GM19467 (cell line): ENCODE measurements around the gene FPGS.
"Not testable (repeated sequence)": the region's sequence is repeated elsewhere in the genome, so short reads cannot be mapped to it uniquely, and the experiment has no call there.

Experiments used
- ATAC-seq: cut with Tn5 transposase; IDR thresholded peaks from one replicate; pipeline ENCODE4 v1.9.1; 2021; ENCODE audit warnings: mild to moderate bottlenecking, moderate library complexity; ENCODE audit not compliant: unreplicated experiment

Gene FPGS

DNA sequence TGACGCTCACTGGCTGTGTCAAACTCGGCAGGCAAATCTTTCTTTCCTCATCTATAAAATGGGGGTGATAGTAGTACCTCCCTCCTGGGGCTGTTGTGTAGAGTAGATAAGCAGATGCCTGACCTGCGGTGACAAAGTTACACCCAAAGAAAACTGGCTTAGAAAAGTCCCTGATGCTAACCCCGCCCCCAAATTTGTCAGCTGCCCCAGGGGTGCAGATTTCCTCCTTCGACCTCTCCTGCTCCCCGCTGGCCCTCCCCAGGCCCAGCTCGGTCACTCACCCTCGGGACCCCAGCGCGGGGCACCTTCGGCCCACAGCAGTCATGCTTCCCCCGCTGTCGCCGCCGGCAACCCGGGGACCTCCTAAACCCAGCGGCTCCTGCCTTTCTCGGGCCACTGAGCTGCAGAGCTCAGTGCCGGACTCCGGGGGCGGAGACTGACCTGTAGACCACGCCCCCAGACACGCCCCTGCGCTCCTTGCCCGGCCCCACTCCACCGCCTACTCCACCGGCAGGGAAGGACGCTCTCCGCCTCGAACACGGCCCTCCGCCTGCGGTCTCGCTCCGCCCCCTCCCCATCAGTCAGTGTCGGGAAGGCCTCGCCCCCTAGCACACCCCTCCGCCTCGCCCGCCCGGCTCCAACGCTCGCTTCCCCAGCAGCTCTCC lies 31.6 kb upstream of the FPGS start:
- ATAC-seq, result peak; percentile 82

DNA sequence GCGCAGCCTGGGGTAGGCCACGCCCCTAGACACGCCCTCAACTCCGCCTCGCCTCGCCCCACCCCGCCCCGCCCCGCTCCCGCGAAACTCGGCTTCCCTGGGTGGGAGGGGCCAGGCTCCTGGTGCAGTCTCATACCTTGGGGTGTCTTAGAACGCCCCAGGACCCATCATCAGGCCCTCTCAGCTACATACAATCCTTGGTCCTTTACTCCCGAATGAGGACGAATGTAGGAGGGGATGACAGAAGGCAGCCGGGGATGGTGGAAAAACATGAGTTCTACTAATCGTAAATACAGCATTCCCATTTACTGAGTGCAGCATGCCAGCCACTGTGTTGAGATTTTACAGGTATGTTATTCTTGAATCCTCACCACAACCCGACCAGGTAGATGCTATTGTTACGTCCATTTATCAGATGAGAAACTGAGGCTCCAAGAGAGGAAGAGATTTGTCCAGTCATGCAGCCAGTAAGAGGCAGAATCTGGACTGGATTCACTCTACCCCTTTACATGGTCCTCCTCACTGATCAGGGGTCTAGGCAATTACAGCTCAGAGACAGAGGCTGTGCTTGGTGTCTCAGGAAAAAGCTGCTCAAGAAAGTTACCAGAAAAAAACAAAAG lies 31.0 kb upstream of the FPGS start:
- ATAC-seq, result no peak

DNA sequence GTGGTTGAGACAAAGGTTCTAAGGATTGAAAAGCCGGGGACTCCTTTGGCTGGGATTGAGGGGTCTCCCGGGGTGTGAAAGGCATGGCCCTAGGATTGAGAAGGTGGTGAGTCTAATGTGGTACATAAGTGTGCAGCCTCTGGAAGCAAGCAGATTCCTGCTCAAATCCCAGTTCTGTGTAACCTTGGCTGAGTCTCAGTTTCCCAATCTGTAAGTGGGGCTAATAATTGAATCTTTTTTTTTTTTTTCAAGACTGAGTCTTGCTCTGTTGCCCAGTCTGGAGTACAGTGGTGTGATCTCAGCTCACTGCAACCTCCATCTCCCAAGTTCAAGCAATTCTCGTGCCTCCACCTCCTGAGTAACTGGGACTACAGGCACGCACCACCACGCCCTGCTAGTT lies 30.1 kb upstream of the FPGS start:
- ATAC-seq, result no peak

DNA sequence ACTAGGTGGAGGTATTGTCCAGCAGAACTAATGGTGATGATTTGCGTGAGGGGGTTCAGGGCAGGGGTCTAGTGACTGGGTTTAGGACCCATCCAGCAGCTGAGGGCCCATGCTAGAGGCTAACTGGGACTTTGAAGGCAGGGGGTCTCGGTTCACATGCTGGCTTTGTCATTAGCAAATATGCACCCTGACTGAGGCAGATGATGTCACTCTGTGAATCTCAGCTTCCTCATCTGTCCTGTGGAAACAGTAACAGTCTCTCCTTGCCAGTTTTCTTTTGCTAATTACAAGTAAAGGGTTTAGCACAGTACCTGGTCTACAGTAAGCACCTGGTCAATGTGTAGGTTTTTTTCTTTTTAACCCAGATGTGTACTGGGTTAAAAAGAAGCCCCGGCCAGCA lies 29.4 kb upstream of the FPGS start:
- no peak for ATAC-seq

DNA sequence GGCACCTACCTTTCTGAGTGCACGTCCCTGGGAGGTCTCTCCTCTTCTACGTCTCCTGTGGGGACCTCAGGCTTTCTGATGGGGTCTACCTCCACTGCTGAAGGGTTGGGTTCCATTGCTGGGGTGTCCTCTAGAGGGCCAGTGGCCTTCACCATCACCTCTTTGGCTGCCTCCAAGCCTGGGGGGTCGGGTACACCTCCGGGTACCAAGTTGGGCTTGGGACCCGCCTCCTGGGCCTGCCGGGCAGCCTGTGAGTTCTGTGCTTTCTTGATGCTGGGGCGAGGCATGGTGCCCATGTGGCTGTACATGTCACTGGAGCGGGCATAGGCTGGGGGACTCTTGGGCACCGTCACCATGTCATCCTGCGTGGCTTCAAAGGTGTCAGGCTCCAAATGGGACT lies 28.7 kb upstream of the FPGS start:
- no peak for ATAC-seq

DNA sequence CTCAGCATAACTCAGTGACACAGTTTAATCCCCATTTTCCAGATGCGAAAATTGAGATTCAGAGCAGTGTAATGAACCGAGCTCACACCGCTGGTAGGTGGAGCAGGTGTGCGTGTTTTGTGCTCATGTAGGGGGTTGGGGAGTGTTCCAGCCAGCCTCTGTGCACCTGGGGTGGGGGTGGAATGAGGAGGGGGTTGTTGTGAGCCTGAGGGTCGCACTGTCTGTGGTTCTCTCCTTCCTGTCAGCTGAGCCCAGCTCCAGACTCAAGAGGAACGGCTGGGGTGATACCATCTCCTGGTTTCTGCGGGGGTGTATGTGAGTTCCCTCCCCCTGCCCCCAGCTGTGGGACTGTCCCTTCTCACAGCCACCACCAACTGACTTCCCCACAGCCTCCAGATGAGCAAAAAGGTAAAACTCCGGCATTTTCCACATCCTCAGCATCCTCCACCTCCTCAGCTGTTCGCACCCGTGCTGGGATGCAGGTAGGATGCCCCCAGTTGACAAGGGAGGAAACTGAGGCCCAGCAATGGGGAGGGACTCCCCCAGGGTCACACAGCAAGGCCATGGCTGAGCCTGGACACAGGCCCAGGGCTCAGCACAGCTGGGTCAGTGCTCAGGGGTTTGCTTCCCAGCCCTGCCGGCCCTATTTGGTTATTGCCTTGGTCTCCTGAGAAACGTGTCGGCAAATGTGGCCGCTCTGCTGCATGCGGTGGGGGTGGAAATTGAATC lies 26.3 kb upstream of the FPGS start:
- no peak for ATAC-seq

DNA sequence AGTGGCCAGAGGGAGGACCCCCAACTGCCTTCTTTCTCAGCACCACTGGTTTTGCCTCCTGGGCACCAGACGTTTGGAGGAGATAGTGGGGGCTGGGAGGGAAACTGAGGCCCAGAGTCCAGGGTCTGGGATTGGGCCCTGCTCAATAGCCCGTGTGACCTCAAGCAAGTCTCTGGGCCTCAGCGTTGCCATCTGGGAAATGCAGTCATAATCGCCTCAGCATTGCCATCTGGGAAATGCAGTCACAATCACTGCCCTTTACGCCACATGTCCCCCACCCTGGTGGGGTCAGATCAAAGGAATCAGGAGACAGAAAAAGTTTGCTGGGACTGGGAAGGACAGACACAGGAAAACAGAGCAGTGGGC lies 25.8 kb upstream of the FPGS start:
- ATAC-seq, result no peak

DNA sequence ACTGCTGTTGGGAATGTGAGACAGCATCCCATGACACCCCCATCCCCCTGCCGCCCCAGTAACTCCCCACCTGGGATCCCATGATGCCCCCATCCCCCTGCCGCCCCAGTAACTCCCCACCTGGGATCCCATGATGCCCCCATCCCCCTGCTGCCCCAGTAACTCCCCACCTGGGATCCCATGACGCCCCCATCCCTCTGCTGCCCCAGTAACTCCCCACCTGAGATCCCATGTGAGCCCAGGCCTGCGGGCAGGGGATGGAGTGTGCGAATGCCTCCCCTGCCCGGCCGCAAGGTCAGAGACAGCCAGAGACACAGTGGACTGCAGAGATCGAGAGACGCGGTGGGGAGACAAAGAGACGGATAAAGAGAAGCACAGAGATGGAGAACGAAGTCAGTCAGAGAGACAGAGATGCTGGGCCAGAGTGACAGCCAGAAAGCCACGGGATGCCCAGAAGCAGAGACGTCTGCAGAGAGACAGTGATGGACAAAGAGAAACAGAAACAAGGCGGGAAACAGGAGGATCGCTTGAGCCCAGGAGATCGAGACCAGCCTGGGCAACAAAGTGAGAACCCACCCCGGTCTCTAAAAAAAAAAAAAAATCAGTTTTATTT lies 25.2 kb upstream of the FPGS start:
- ATAC-seq, result no peak

DNA sequence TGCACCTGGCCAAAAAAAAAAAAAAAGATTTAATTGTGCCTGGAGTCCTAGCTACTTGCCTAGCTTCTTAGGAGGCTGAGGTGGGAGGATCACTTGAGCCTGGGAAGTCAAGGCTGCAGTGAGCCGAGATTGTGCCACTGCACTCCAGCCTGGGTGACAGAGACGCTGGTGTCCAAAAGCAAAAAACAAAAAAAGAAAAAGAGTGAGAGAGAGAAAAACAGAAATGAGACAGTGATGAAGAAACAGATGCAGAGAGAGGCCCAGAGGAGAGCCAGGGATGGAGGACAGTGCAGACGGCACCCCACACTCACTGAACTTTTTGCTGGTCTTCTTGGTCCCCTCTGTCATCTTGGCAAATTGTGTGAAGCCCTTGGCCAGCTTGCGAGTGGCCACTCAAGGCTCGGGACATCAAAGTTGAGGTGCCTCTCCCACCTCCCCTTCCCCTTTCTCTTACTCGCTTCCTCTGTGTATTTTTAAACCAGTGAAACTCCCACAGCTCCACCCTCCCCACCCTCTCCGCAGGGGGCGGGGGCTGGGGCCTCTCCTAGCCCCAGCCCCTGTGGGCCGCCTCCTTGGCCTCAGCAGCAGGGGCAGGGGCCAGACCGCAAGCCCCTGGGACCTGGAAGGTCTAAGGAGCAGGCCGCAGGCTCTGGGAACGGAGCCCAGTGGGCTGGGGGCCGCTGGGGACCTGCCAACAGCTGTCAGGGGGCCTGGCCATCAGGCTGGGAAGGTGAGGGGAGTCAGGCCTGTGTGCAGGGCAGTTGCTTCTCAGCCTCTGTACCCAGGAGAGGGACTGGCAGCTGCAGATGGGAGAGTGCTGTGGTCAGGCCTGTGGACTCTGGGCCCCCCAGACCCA lies 24.2 kb upstream of the FPGS start, which contains the start of gene SH2D3C:
Gene SH2D3C (minus strand): TSS at position 387 of the 856 bp plus-strand sequence. CDS start 39 bp downstream, at position 348.
- no peak for ATAC-seq

DNA sequence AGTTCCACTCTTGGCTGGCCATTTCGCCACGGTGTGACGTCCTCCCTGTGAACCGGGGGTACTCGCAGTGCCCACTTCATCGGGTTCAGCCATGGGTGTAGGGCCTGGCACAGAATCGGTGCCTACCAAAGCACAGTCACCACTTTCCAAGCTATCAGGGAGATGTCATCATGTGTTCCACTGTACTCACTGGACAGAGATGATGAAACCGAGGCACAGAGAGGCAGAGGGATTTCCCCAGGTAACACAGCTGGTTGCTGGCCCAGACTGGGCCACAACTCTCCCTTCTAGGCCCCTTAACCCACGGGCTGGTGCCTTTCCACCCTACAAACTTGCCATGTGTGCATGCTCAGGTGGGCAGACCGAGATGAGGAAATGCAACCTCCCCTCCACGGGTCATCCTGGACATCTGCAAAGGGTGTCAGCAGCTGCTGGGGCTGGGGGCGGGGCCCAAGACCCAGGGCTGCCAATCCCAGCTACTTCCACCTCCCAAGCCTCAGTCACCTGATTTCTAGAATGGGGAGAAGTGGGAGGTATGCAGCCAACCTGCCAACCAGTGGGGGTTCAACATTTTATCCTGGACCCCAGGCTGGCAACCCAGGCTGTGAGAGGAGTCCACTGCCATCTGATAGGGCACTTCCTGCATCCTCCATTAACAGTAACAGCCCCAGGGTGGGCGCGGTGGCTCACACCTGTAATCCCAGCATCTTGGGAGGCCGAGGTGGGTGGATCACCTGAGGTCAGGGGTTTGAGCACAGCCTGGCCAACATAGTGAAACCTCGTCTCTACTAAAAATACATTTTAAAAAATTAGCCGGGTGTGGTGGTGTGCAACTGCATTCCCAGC lies 23.3 kb upstream of the FPGS start:
- no peak for ATAC-seq

DNA sequence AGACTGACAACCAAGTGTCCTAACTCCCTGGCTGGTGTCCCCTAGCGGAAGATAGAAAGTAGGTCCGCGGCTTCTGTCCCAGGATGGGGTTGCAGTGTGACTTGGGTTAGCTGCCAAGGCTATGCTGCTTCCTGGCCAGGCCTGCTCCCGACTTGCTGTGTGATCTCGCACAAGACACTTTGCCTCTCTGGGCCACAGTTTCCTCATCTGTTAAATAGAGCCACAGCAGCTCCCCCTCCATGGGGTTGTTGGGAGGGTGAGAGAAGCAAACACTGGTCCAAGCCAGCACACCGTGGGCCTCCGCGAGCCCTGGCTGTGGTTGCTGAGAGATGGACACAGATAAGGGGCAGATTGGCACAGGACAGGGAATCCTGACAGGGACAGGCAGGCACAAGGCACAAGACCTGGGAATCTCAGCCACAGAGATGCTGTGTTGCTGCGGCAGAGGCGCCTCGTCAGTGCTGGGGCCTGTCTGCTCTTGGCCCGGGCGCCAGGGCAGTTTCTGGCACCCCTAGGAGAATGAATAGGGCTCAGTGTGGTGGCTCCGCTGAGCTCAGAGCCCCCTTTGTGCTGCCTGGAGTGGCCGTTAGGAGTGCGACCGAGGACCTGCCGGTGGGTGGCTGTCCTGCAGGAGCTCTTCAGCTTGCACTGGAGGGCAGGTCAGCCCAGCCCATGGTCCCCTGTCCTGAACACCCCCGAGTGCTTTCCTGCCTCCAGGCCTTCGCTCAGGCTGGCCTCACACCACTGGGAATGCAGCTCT lies 22.4 kb upstream of the FPGS start:
- no peak for ATAC-seq

DNA sequence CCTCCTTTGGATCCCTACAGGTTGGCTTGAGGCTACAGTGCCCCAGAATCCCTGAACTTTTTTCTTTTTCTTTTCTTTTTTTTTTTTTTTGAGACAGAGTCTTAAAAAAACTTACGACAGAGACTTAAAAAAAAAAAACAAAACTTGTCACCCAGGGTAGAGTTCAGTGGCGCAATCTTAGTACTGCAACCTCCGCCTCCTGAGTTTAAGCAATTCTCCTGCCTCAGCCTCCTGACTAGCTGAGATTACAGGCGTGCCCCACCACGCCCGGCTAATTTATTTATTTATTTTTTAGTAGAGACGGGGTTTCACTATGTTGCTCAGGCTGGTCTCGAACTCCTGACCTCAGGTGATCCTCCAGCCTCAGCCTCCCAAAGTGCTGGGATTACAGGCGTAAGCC lies 21.8 kb upstream of the FPGS start:
- ATAC-seq, result not testable (repeated sequence)

DNA sequence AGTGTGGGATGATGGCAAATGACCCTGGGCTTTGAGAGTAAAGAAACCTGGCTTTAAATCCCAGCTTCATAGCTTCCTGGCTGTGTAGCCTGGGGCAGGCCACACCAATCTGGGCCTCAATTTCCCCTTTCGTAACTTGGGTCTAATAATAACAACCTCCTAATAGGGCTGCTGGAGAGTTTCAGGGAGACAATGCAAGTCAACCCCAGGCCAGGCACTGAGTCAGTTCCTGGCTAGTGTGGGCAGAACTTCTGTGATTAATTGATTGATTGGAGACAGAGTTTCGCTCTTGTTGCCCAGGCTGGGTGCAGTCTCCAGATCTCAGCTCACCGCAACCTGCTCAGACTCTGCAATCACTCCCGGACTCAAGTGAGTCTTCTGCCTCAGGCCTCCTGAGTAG lies 20.9 kb upstream of the FPGS start:
- no peak for ATAC-seq

DNA sequence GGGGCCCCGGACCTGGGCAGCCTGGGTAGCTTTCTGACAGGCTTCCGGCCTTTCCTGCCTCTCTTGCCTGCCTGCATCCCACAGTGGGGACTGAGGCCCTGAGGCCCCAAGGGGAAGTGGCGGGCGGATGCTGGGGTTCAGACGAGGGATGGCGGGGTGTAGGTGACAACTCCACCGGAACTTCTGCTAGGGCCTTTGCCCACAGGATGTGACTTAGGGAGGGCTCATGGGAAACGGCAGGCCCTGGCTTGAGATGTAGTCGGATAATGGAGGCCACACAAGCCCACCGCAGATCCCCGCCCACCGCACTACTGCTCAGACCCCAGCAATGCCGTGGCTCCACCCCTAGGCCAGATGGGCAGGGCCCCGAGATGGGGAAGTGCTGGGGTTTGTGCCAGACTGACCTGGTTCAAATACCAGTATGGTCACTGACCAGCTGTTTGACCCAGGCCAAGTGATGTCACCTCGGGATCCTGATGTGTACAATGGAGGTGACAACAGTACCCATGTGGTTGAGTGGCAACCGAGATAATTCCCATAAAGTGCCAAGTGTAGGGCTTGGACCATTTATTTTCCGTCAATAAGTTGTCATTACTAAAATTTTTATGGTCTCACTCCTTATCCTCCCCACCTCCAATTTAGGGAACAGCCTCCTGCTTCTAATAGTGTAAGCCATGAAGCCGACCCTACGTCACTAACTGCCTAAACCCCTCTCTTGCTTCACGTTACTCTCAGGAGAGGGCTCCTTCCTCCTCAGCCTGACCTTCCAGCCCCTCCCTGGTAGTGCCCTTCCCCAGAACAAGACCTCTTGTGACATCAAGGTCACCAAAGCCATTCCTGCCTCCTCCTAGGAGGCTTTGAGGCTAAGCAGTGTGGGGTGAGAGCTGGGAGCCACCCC lies 19.3 kb upstream of the FPGS start:
- ATAC-seq, result no peak

DNA sequence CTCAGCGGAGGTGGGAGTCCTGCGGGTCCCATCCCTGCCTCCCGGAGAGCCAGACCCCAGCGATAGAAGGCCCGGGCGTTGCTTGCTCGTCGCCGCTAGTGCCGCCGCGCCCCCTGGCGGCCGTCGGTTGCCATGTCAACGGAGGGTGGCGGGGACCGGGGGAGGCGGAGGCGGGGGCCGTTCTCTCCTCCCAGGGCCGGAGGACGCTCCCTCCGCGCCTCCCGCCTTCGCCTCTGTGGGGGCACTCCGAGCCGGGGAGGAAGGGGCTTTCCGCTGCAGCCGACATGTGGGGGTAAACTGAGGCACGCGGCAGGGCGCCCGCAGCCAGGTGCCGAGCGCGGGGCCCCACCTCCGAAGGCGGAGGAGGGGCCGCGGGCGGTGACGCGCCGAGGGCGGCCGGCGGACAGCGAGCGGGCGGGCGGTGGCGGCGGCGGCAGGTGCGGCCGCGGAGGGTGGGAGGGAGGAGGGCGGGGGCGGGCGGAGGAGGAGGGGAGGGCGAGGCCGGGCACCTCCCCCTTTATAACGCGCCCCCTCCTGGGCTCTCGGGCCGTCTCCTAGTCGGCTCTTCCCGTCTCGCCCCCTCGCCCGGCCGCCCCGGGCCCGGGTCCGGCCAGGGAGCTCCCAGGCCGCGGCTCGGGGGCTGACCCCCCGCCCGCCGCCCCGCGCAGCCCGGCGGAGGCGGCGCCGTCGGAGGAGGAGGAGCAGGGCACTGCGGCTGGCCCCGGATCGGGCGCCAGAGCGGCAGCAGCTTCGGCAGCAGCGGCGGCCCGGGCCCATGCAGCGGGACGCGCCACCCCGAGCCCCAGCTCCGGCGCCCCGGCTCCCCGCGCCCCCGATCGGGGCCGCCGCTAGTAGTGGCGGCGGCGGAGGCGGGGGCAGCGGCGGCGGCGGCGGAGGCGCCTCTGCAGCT lies 17.4 kb upstream of the FPGS start:
- peak; percentile 38 for ATAC-seq

DNA sequence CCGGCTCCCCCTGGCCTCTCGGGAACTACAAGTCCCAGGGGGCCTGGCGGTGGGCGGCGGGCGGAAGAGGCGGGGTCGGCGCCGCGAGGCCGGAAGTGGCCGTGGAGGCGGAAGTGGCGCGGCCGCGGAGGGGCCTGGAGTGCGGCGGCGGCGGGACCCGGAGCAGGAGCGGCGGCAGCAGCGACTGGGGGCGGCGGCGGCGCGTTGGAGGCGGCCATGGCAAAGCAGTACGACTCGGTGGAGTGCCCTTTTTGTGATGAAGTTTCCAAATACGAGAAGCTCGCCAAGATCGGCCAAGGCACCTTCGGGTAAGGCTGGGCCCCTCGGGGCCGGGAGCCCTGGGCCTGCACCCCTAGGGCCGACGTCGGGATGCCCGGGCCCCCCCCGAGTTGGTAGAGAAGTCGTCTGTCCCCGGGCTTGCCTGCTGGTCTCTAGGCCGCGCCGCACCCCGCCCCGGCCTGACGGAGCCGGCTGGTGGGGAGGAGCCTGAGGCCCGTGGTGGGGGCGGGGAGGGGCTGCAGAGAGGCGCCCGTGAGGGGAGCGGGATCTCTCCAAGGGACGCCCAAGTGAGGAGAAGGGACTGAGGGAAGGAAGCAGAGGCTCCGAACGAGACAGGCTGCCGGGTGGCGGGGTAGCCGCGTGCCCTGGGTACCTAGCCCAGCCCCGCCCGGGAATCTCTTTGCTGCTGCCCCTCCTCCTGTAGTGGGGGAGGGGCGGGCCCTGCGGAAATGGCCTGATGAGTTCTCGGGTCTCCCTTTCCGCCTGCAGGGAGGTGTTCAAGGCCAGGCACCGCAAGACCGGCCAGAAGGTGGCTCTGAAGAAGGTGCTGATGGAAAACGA lies 16.5 kb upstream of the FPGS start, which contains the start of gene CDK9:
Gene CDK9 (plus strand): TSS at position 102 of the 840 bp plus-strand sequence. CDS start 115 bp downstream, at position 217.
- peak; percentile 58 for ATAC-seq
